HFFc6 (cell line): ENCODE data around the gene CA9. TPM values are rescaled to one million over a fixed set of nuclear protein-coding genes. Genes with fewer than 3 reads are reported as not detected.

Source experiments
- DNase-seq: peaks from one replicate; pipeline ENCODE4 v3.0.0-alpha.2; 2018
- H3K27ac Mint-ChIP-seq: 2 replicates; pipeline ENCODE4 v1.8.0; 2020; ENCODE audit warnings: mild to moderate bottlenecking, mixed read lengths
- H3K27me3 Mint-ChIP-seq: 2 replicates; pipeline ENCODE4 v1.8.0; 2021; ENCODE audit warnings: mild to moderate bottlenecking, moderate library complexity, mixed read lengths; ENCODE audit not compliant: insufficient read depth
- H3K36me3 Mint-ChIP-seq: 2 replicates; pipeline ENCODE4 v1.8.0; 2021; ENCODE audit warnings: low read depth, mixed read lengths
- H3K4me1 Mint-ChIP-seq: 2 replicates; pipeline ENCODE4 v1.8.0; 2020; ENCODE audit warnings: low read depth, mixed read lengths
- H3K4me3 Mint-ChIP-seq: 2 replicates; pipeline ENCODE4 v1.8.0; 2020; ENCODE audit warnings: mild to moderate bottlenecking, moderate library complexity, mixed read lengths
- H3K9me3 Mint-ChIP-seq: 2 replicates; pipeline ENCODE4 v1.8.0; 2020; ENCODE audit warnings: mild to moderate bottlenecking, mixed read lengths
- CTCF ChIP-seq: fragments of 200-600 bp; sonication (generic); IDR thresholded peaks from 2 replicates; pipeline ENCODE4 v1.5.0; 2021; ENCODE audit warnings: antibody characterized with exemption, mild to moderate bottlenecking
- total RNA-seq, 6 experiments: library from RNA; stranded (reverse); fragmentation: NEBNext Ultra II Directional; extraction: Animal tissue kit (Norgen Biotek cat#: 25700); gene quantifications; 2 replicates in 1 of 6; 3 replicates in 5 of 6; pipeline ENCODE4 v1.2.3, GENCODE V29; 2021

The CA9 gene
- total RNA-seq, 6 experiments from 2014 or later, result 0.28 TPM; not detected in 5

- Mint-ChIP-seq H3K9me3 (no peaks in the 10 kb centered on the region), H3K27ac (no peak within 1 kb of the TSS), H3K4me1 (peaks cover 18% of the 10 kb centered on the region), H3K27me3 (peaks cover 5% of the 10 kb centered on the region), H3K36me3 (no peaks in the 10 kb centered on the region), H3K4me3 (no peak within 1 kb of the TSS)
- DNase-seq, result no peak
- no peak for TF ChIP-seq CTCF
These were observed 23.2 kb upstream of the CA9 start, which contains the start of gene SIT1 for GRCh38 chr9:35650341-35651158. Gene SIT1 (minus strand): TSS chr9:35650931. CDS start chr9:35650853, 78 bp downstream.

- DNase-seq, result peak; percentile 67
- H3K36me3 Mint-ChIP-seq, result no peaks in the 10 kb centered on the region
- no peak overlapping the region for H3K4me3 Mint-ChIP-seq
- H3K27ac Mint-ChIP-seq, result no peak overlapping the region
- H3K4me1 Mint-ChIP-seq, result peaks cover 19% of the 10 kb centered on the region
- peaks cover 1% of the 10 kb centered on the region for H3K27me3 Mint-ChIP-seq
- no peaks in the 10 kb centered on the region for H3K9me3 Mint-ChIP-seq
- TF ChIP-seq CTCF, result no peak
These were observed 21.5 kb upstream of the CA9 start for GRCh38 chr9:35651956-35652828.

DNA sequence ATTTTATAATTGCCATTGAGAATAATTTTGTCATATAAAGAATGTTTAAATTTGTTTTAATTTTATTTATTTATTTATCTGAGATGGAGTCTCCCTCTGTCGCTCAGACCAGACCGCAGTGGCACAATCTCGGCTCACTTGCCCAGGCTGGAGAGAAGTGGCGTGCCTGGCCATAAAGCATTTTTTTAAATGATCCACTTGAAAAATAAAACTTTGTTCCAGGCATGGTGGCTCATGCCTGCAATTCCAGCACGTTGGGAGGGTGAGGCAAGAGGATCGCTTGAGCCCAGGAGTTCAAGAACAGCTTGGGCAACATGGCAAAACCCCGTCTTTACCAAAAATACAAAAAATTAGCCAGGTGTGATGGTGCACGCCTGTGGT, 20.9 kb upstream of the CA9 start:
- no peak overlapping the region for H3K27ac Mint-ChIP-seq
- no peak overlapping the region for H3K4me3 Mint-ChIP-seq
- H3K4me1 Mint-ChIP-seq, result peaks cover 25% of the 10 kb centered on the region
- peaks cover 5% of the 10 kb centered on the region for H3K27me3 Mint-ChIP-seq
- H3K9me3 Mint-ChIP-seq, result peaks cover 2% of the 10 kb centered on the region
- no peak for DNase-seq
- no peak for TF ChIP-seq CTCF
- H3K36me3 Mint-ChIP-seq, result no peaks in the 10 kb centered on the region

DNA sequence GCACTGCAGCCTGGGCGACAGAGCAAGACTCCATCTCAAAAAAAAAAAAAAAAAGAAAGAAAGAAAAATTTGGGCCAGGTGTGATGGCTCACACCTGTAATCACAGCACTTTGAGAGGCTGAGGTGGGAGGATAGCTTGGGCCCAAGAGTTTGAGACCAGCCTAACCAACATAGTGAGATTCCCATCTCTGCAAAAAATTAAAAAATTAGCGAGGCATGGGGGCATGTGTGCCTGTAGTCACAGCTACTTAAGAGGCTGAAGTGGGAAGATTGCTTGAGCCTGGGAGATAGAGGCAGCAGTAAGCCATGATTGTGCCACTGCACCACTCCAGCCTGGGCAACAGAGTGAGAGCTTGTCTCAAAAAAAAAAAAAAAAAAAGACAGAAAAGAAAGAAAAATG, 20.1 kb upstream of the CA9 start:
- Mint-ChIP-seq H3K36me3 (no peaks in the 10 kb centered on the region), H3K27ac (no peak overlapping the region), H3K4me3 (no peak overlapping the region), H3K4me1 (peaks cover 27% of the 10 kb centered on the region), H3K9me3 (peaks cover 4% of the 10 kb centered on the region), H3K27me3 (peaks cover 6% of the 10 kb centered on the region)
- DNase-seq, result no peak
- no peak for TF ChIP-seq CTCF

- Mint-ChIP-seq H3K36me3 (peaks cover 12% of the 10 kb centered on the region; the same call in 1 of the 2 replicates), H3K9me3 (peaks cover 4% of the 10 kb centered on the region), H3K27ac (no peak overlapping the region), H3K4me1 (peaks cover 51% of the 10 kb centered on the region), H3K4me3 (no peak overlapping the region), H3K27me3 (peaks cover 6% of the 10 kb centered on the region)
- no peak for DNase-seq
- no peak for TF ChIP-seq CTCF
These were observed 17.4 kb upstream of the CA9 start for GRCh38 chr9:35656348-35656747.
